Heart left ventricle (tissue), 16 donors: ENCODE data around the gene IQSEC1. TPM values are rescaled to one million over a fixed set of nuclear protein-coding genes. Genes with fewer than 3 reads are reported as not detected.

Source experiments
- ATAC-seq, 4 donors: fragments of 200-7000 bp; cut with Tn5 transposase; one replicate each; pipeline ENCODE4 v1.9.1; 2020 to 2022; ENCODE audit warnings: moderate library complexity in 4 of 4, mild to moderate bottlenecking in 3 of 4, moderate number of reproducible peaks in 1 of 4
- DNase-seq, 5 donors: peaks; one replicate each; pipeline ENCODE4 v3.0.0-alpha.2; 2020
- H3K27ac ChIP-seq, 12 donors: fragments of 200-600 bp; sonication (generic) in 4 of 12; one replicate each; pipeline versions ENCODE4 v1.5.0 to v1.8.0; 2016 to 2022; ENCODE audit warnings: mild to moderate bottlenecking in 2 of 12
- H3K27me3 ChIP-seq, 9 donors: fragments of 200-600 bp; sonication (generic) in 2 of 9; one replicate each; pipeline versions ENCODE4 v1.5.1 to v1.8.0; 2016 to 2022; ENCODE audit warnings: mild to moderate bottlenecking in 3 of 9
- H3K36me3 ChIP-seq, 9 donors: fragments of 200-600 bp; sonication (generic) in 2 of 9; one replicate each; pipeline versions ENCODE4 v1.5.0 to v1.8.0; 2018 to 2022; ENCODE audit warnings: mild to moderate bottlenecking in 2 of 9
- H3K4me1 ChIP-seq, 12 donors: fragments of 200-600 bp; sonication (generic) in 4 of 12; one replicate each; pipeline versions ENCODE4 v1.5.0 to v1.8.0; 2016 to 2022; ENCODE audit warnings: mild to moderate bottlenecking in 3 of 12
- H3K4me3 ChIP-seq, 12 donors: fragments of 200-600 bp; sonication (generic) in 4 of 12; one replicate each; pipeline versions ENCODE4 v1.5.0 to v1.8.0; 2017 to 2022; ENCODE audit warnings: mild to moderate bottlenecking in 9 of 12, moderate library complexity in 4 of 12
- H3K9me3 ChIP-seq, 12 donors: fragments of 200-600 bp; sonication (generic) in 4 of 12; one replicate each; pipeline versions ENCODE4 v1.5.0 to v1.8.0; 2016 to 2022; ENCODE audit warnings: mild to moderate bottlenecking in 1 of 12
- CTCF ChIP-seq, 12 donors: fragments of 200-600 bp; sonication (generic) in 4 of 12; IDR thresholded peaks; one replicate each; pipeline versions ENCODE4 v1.5.0 to v1.8.0; 2018 to 2022; ENCODE audit warnings: antibody characterized with exemption in 12 of 12, mild to moderate bottlenecking in 5 of 12
- POLR2A ChIP-seq, 2 donors: fragments of 450-650 bp; IDR thresholded peaks; one replicate each; pipeline ENCODE4 v1.6.1; 2017; ENCODE audit warnings: antibody characterized with exemption in 2 of 2, mild to moderate bottlenecking in 2 of 2, moderate library complexity in 2 of 2
- WGBS, 4 donors: extraction: QIAGEN DNeasy Blood & Tissue Kit in 2 of 4; methylation state at CpG; one replicate each; pipeline versions ENCODE4 v1.1.5 to v1.1.7; 2013 to 2018; 5-methylcytosine and 5-hydroxymethylcytosine counted together
- intact Hi-C, 10 donors: fragments of 100-400 bp; cut with DNase I; formaldehyde crosslinking; loops; one replicate each; pipeline versions ENCODE4 v1.11.1 to v1.14.2; 2022
- polyA plus RNA-seq, 2 donors: library from polyadenylated mRNA; stranded (reverse); fragments of 200-250 nt; gene quantifications; one replicate each; pipeline ENCODE4 v1.2.3, GENCODE V29; 2013
- total RNA-seq, 9 donors: library from RNA; depleted of rRNA in 2 of 9; stranded (reverse); fragments of >200 nt in 2 of 9; fragmentation: NEBNext Ultra II Directional in 3 of 9; extraction: Animal tissue kit (Norgen Biotek cat#: 25700) in 3 of 9; gene quantifications; one replicate each; pipeline versions ENCODE4 v1.1.0 to v1.2.4, GENCODE V29; 2016 to 2023
- donor health status: ischemic (EF 13 %, LVEDD 7.1; RV severe dilation, severe dysfunction).
- donor health status: healthy with polysubstance abuse.
- donor health status: DM: no; HTN: yes; CAD: no.
- donor health status: DM: no; HTN: no; CAD: no.
- donor health status: ischemic (EF 25% LVEDD 6.9; RV normal size, moderate dysfunction).
- donor health status: ischemic (EF 25% LVEDD 5.7; RV mildly dilated, moderate dysfunction).
- donor health status: healthy.
- donor health status: DM: yes; HTN: yes; CAD: no.
- donor health status: ischemic (EF 35%, LVEDD 5.7; RV mildly dilated, moderate dysfunction).
- donor health status: nonischemic (EF 11% LVEDD 7.7; RV severe dilation, severe dysfunction).
- donor health status: DM: yes; HTN: yes; CAD: no.
- donor health status: PGD.
- donor health status: ischemic (EF 29% LVEDD 5.4; RV normal size, mild dysfunction).
- donor health status: nonischemic (EF 23%, LVEDD 6.1; RV moderate dilation, normal function).

The IQSEC1 gene
- total and polyA plus RNA-seq, 11 donors: 28.8 to 79.1 (median 62.2) TPM

- no peaks in the 10 kb centered on the region for H3K9me3 ChIP-seq
- no peaks in the 10 kb centered on the region for H3K36me3 ChIP-seq
- H3K27me3 ChIP-seq: no peaks in the 10 kb centered on the region
- intact Hi-C loops: no loop called here
- no peak for DNase-seq
- 88 to 94% (median 91%) methylated on average over 7 of the region's 7 CpGs for WGBS, 4 donors
- TF ChIP-seq CTCF (IDR thresholded peaks at IDR 0.05) (no peak), POLR2A (IDR thresholded peaks at IDR 0.05) (no peak)
- H3K27ac ChIP-seq: no peak overlapping the region
- H3K4me1 ChIP-seq: peaks cover 0 to 18% (median 0%) of the 10 kb centered on the region in 12 donors
- ATAC-seq: no peak
- no peak overlapping the region for H3K4me3 ChIP-seq
These were observed 42.8 kb upstream of the IQSEC1 start for GRCh38 chr3:13115991-13116390.

DNA sequence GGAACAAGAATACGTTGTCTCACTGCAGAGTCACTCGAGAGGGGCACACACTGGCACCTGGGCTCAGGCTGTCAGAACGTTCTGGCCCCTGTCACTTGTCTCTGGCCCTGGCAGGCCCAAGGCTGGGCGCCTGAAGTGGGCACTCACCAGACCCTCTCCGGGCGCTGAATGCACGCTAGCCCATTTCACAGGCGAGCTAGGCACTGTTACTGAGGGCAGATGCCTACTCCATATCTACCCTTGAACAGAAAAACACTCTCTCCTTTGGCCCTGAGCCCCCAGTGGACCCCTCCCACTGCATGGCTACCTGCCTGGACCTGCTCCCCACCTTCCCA, 42.3 kb upstream of the IQSEC1 start:
- H3K36me3 ChIP-seq: no peaks in the 10 kb centered on the region
- peaks cover 0 to 20% (median 0%) of the 10 kb centered on the region in 12 donors for H3K4me1 ChIP-seq
- TF ChIP-seq POLR2A (IDR thresholded peaks at IDR 0.05) (no peak), CTCF (IDR thresholded peaks at IDR 0.05) (no peak)
- no peaks in the 10 kb centered on the region for H3K9me3 ChIP-seq
- H3K27me3 ChIP-seq: no peaks in the 10 kb centered on the region
- no peak for DNase-seq
- H3K4me3 ChIP-seq: no peak overlapping the region
- no peak for ATAC-seq
- H3K27ac ChIP-seq: no peak overlapping the region
- intact Hi-C loops: no loop called here
- 75 to 88% (median 86%) methylated on average over 3 to 8 of the region's 8 CpGs for WGBS, 4 donors

- H3K4me3 ChIP-seq: no peak overlapping the region
- H3K9me3 ChIP-seq: no peaks in the 10 kb centered on the region
- H3K4me1 ChIP-seq: peaks cover 0 to 20% (median 0%) of the 10 kb centered on the region in 12 donors
- DNase-seq: no peak
- no peaks in the 10 kb centered on the region for H3K36me3 ChIP-seq
- H3K27ac ChIP-seq: no peak overlapping the region
- WGBS, 4 donors: 71 to 75% (median 72%) methylated on average over 14 of the region's 14 CpGs
- TF ChIP-seq POLR2A (IDR thresholded peaks at IDR 0.05): no peak
- no peak for TF ChIP-seq CTCF (IDR thresholded peaks at IDR 0.05)
- no peak for ATAC-seq
- intact Hi-C loops: no loop called here
- H3K27me3 ChIP-seq: no peaks in the 10 kb centered on the region
These were observed 41.8 kb upstream of the IQSEC1 start for GRCh38 chr3:13114811-13115575.

- 79 to 87% (median 82%) methylated on average over 20 to 27 of the region's 27 CpGs for WGBS, 4 donors
- Histone ChIP-seq H3K4me1 (peaks cover 0 to 20% (median 0%) of the 10 kb centered on the region in 12 donors), H3K4me3 (no peak overlapping the region), H3K36me3 (no peaks in the 10 kb centered on the region), H3K27me3 (no peaks in the 10 kb centered on the region), H3K9me3 (no peaks in the 10 kb centered on the region), H3K27ac (no peak overlapping the region)
- ATAC-seq (no peak), DNase-seq (no peak)
- intact Hi-C loops: no loop called here
- no peak for TF ChIP-seq CTCF (IDR thresholded peaks at IDR 0.05)
- TF ChIP-seq POLR2A (IDR thresholded peaks at IDR 0.05): no peak
These were observed 40.4 kb upstream of the IQSEC1 start for GRCh38 chr3:13113346-13114330.
